Kidney glomerular epithelial cell (primary cell): Measurements from ENCODE around the gene ASAP2.
"Not testable (repeated sequence)": the region's sequence is repeated elsewhere in the genome, so short reads cannot be mapped to it uniquely, and the experiment has no call there.

Experiments used
- DNase-seq: peaks from one replicate; lab custom pipeline; 2025; lab: John Stamatoyannopoulos, UW

Gene ASAP2

DNA sequence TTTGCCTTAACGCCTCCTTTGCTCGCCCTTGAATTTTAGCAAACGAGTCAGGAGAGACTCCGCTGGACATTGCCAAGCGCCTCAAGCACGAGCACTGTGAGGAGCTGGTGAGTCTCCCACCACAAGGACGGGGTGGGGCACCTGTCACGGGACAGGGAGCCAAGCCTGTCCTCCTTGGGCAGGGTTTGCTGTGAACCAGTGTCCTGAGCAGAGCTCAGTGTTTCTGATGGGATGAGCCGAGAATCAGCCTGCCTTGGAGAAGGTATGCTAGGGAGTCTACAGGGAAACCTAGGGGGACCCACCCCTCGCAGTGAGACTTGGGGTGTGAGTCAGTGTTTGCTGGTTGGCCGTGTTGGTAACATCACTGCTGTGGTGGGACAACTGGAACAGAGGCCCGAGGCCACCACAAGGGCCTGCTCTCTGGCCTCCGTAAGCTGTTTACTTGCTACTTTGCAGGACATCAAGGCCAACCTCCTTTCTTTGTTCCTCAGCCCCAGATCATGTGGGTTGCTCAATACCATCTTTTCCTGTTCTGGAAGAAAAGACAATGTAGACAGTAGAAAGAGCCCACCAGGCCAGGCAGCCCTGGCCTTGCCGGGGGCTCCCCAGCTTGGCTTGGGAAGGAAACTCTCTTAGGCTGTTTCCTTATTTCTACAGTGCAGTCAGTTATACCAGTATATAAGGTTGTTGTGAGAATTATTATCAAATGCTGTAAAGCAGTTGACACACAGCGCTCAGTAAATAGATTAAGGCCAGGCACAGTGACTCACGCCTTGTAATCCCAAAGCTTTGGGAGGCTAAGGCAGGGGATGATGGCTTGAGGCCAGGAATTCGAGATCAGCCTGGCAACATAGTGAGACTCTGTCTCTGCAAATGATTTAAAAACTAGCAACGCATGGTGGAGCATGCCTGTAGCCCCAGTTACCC is 174.4 kb downstream of the ASAP2 start:
- no peak for DNase-seq

DNA sequence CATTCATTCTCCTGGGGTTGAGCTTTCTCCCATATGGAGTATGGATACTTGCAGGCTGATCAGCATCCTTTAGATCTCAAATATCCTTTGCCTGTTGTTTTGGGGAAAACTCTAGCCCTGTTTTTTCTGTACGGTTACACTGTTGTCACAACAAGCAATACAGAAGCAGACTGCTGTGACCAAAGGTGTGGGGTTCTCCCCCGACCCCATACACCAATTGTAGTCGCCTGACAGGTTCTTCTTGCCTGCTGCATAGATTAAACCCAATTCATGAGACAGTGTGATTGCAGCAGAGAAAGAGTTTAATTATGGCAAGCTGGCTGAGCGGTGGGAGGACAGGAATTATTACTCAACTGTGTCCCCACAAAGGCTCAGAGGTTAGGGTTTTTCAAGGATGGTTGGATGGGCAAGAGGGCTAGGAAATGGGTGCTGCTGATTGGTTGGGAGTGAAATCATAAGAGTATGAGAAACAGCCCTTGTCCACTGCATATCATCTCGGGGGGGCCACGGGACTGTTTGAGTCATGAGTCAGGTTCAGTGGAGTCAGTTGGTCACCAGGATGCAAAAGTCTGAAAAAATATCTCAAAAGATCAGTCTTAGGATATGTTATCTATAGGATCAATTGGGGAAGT is 176.1 kb downstream of the ASAP2 start:
- DNase-seq = no peak

DNA sequence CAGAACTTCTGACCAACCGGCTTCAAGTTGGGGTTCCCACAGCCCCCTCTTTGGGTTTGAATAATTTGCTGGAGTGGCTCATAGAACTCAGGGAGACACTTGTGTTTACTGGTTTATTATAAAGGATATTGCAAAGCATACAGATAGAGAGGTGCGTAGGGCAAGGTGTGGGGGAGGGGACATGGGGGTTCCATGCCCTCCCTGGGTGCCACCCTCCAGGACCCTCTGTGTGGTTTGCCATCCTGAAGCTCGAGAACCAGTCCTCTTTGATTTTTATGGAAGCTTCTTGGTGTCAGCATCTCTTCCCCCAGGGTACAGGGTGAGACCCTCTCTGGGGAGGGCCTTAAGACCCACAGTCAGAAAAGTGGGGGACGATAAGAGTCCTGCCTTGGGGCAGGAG is 177.9 kb downstream of the ASAP2 start:
- no peak for DNase-seq

DNA sequence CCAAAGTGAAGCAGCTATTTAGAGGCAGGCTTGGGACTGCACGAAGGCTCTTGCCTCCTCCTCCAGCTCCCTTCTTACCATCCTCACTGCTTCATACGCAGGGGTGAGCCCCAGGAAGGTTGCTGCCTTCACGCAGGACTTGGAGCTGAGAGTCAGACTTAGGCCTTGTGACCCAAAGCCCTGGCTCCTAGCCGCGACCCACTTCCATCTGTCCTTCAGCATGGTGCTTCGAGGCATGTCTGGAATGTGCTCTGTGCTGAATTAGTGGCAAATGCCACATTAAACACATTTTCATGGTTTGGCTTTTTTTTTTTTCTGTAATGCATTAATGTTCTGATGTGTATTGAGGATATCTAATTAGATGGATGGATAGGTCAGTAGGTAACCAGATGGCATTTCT is 179.2 kb downstream of the ASAP2 start:
- no peak for DNase-seq

DNA sequence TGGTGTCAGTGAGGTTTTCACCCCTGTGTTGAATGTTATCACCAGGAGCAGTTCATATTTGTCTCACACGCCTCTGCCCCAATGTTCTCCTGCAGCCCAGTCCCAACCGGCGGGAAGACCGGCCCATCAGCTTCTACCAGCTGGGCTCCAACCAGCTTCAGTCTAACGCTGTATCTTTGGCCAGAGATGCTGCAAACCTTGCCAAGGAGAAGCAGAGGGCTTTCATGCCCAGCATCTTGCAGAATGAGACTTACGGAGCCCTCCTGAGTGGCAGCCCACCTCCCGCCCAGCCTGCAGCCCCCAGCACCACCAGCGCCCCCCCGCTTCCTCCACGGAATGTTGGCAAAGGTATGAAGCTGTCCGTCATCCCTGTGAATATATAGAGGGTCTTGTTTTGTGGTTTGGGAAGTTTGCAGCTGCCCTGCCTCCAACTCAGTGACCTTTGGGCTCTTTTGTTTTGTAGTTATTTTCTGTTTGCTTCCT is 181.6 kb downstream of the ASAP2 start:
- DNase-seq = no peak

DNA sequence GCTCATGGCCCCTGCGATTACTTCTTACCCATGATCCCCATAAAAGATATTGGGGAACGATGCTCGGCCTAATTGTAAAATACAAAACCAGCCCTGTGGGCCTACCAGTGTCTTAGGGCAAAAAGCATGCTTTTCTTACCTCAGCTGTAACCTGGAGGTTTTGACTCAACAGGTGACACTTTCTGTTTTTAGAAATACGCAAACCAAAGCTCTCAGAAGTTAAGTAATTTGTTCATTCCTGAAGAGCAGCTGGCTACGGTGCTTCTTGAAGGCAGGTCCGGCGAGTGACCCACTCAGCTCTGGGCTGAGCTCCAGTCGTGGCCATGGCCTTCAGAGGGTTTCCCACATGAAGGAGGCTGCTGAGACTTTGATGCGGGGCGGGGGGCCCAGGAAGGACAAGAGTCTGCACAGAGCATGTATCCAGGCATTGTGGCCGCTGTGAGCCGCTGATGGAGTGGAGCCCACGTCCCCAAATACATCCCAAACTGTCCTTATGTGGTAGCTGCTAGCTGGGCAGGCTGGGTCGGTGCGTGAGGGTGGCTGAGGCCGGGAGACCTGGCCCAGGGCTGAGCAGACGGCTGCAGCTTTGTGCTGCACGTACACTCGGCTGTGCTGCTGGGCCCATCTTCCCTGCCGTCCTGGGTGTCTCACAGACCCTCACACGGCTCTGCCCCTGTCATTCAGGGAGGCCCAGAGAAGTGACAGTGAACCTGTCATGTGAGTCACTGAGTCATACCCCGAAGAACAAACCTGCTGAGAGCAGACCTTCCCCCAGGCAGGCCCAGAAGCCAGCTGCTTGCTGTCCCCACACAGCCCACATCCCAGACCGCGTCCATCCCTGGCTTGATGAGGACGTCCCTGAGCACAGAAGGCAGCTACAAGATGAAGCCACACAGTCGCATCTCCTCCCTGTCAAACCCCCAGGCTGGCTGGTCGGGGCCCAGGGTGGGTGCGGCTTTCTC is 182.6 kb downstream of the ASAP2 start:
- no peak for DNase-seq

GRCh38 chr2:9390151-9390850 is 183.7 kb downstream of the ASAP2 start:
- no peak for DNase-seq

DNA sequence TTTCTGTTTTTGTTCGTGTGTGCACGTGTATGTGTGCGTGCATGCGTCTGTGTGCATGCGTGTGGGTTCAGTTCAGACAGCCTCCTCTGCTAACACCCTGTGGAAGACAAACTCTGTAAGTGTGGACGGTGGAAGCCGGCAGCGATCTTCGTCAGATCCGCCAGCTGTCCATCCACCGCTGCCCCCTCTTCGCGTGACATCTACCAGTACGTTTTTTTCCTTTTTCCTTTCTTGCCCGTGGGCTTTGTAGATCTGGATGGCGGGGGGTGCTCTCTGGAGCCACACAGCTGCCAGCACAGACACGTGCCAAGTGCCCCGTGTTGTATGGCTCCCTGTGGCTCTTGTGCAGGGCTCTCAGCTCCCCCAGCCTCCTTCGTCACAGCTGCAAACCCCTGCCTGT is 184.4 kb downstream of the ASAP2 start:
- no peak for DNase-seq

- no peak for DNase-seq
Measured at GRCh38 chr2:9391961-9392720, 185.5 kb downstream of the ASAP2 start.

DNA sequence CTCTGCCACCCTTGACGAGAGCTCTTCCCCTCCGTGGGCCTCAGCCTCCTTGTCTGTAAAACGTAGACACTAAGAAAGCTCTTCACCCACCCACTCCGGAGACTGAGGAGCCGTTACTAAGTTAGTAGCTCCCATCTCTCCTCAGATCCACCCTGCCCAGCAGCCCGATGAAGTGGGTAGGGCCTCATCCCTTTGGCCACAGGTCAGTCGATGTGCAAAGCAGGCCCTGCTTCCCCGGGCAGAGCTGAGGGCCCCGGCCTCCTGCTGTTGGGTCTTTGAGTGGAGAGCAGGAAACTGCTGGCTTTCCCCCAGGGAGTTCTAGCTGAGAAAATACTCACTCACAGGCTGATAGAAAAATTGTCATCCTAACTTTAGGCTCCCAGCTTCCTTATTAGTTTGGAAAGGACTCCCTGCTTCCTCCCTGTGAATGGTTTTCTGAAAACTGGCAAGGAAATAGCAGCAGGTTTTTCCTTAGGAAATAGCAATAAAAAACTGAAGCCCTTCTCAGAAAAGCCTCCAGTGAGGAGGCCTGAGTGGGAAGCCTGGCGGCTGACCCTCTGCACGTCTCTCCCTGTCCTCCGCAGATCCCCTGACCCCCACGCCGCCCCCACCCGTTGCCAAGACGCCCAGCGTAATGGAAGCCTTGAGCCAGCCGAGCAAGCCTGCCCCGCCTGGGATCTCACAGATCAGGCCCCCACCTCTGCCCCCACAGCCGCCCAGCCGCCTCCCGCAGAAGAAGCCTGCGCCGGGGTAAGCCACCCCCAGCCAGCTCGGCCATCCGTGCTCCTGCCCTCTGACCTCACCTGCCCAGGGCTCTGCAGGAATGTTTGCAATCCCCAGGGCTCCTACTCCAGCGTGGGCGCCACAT is 186.5 kb downstream of the ASAP2 start:
- DNase-seq = no peak

DNA sequence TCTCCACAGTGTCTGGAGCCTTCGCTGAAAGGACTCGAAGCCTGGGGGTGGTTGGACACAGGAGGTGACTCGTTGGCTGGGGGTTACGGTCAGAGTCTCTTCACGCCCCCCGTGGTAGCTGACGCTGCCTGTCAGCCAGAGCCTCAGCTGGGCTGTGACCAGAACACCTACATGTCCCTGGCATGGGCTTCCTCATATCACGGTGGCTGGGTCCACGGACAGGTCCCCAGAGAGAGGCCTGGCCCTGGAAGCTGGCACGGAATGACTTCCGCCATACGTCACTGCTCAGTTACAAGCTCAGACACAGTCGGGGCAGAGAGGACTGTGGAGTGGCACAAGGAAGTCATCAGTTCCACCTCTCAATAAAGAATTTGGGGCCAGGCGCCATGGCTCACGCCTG is 188.2 kb downstream of the ASAP2 start:
- DNase-seq = no peak

GRCh38 chr2:9397201-9397600 is 190.6 kb downstream of the ASAP2 start:
- DNase-seq = no peak

DNA sequence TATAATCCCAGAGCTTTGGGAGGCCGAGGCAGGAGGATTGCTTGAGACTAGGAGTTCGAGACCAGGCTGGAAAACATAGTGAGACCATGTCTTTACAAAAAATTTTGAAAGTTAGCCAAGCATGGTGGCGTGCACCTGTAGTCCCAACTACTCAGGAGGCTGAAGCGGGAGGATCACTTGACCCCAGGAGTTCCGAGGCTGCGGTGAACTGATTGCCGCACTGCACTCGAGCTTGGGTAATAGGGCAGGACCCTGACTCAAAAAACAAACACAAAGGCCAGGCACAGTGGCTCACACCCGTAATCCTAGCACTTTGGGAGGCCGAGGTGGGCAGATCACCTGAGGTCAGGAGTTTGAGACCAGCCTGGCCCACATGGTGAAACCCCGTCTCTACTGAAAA is 191.6 kb downstream of the ASAP2 start:
- not testable (repeated sequence) for DNase-seq

- DNase-seq = no peak
Measured at GRCh38 chr2:9398881-9399780, 192.5 kb downstream of the ASAP2 start.

DNA sequence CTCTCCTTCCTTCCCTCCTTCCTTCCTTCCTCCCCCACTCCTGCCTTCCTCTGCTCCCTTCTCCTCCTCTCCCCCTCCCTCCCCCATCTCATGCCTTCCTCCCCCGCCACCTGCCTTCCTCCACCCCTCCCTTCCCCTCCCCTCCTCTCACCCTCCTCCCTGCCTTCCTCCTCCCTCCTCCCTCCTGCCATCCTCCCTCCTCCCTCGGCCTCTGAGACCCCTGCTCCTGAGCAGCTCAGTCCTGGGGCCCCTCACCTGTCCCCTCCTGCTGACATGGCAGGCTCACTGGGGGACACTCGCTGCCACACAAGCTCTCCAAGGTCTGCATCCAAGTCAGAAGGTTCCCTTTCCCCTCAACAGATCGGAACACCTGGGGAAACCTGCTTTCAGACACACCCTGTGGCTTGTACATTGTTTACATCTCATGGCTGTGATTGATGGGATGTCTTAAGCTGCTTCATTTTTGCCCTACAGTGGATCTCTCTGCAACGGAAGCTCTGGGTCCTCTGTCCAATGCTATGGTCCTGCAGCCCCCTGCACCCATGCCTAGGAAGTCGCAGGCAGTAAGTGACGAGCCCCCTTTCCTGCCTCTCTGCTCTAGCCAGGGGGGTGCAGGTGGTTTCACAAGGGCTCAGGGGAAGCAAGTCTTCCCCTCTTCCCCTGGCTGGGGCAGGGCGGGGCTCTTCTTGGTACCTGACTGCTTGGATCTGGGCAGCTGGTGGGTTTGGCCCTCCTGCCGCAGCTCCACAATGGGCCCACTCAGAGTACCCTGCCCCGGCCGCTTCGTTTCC is 193.9 kb downstream of the ASAP2 start:
- no peak for DNase-seq

- DNase-seq = no peak
Measured at GRCh38 chr2:9401059-9401547, 194.5 kb downstream of the ASAP2 start.

GRCh38 chr2:9401646-9402371 is 195.2 kb downstream of the ASAP2 start:
- no peak for DNase-seq
